ENCODE measurements around the gene SEL1L2. TPM values are rescaled to one million over a fixed set of nuclear protein-coding genes. Genes with fewer than 3 reads are reported as not detected.
A peak's percentile ranks its signal among the peaks of the same experiment; 100 is the strongest.

Gene SEL1L2
- total and polyA plus RNA-seq, 3 experiments from 2014 or later = not detected

DNA sequence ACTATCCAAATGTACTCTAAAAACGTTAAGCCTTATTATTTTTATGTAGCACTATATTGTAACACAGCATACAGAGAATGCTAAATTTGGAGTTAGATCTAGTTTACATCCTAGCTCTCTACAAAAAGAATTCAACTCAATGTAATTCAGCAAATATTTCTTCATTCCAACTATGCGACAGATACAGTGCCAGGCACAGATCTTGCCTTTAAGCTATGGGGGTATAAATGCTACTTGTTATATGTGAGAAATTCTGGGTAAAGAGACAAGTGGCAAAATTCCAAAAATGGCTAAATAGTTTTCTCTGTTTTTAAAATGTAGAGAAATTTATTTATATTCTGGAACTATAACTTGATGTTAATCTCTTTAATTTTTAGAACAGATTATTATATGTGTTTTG, 63.2 kb downstream of the SEL1L2 start:
- no peaks in the 10 kb centered on the region for H3K36me3 ChIP-seq (ENCODE audit: insufficient read depth, low read length)
- H3K4me3 Mint-ChIP-seq = no peak overlapping the region
- H3K27ac ChIP-seq (ENCODE audit: low read depth, low read length) = no peak overlapping the region
- H3K36me3 Mint-ChIP-seq = no peaks in the 10 kb centered on the region
- H3K4me1 ChIP-seq (ENCODE audit: insufficient read depth, low read length) = no peaks in the 10 kb centered on the region
- no peaks in the 10 kb centered on the region for H3K27me3 Mint-ChIP-seq
- H3K27ac Mint-ChIP-seq = no peak overlapping the region
- POLR2A ChIA-PET = no interaction called here
- H3K9me3 Mint-ChIP-seq = peaks cover 0 to 5% (median 0%) of the 10 kb centered on the region in 5 donors
- no peak for DNase-seq
- no peaks in the 10 kb centered on the region for H3K9me3 ChIP-seq (ENCODE audit: low read length)
- H3K4me1 Mint-ChIP-seq = no peaks in the 10 kb centered on the region
- H3K27me3 ChIP-seq (ENCODE audit: insufficient read depth, low read length, poor library complexity, severe bottlenecking) = no peaks in the 10 kb centered on the region
- H3K4me3 ChIP-seq (ENCODE audit: low read length) = no peak overlapping the region
- CTCF ChIA-PET = interaction anchor here (0.9 to 1.4 kb wide), 2 partner anchors 9 kb away, joined by 3 read pairs; no protein-coding TSS in a partner anchor

GRCh38 chr20:13922241-13922640, 68.2 kb downstream of the SEL1L2 start:
- DNase-seq = no peak
- Mint-ChIP-seq H3K4me3 (no peak overlapping the region), H3K27me3 (no peaks in the 10 kb centered on the region), H3K4me1 (no peaks in the 10 kb centered on the region), H3K27ac (no peak overlapping the region), H3K9me3 (peaks cover 0 to 5% (median 0%) of the 10 kb centered on the region in 5 donors), H3K36me3 (no peaks in the 10 kb centered on the region)
- ChIA-PET CTCF (no interaction called here), POLR2A (no interaction called here)
- Histone ChIP-seq H3K36me3 (ENCODE audit: insufficient read depth, low read length) (no peaks in the 10 kb centered on the region), H3K27me3 (ENCODE audit: insufficient read depth, low read length, poor library complexity, severe bottlenecking) (no peaks in the 10 kb centered on the region), H3K9me3 (ENCODE audit: low read length) (no peaks in the 10 kb centered on the region), H3K4me3 (ENCODE audit: low read length) (no peak overlapping the region), H3K4me1 (ENCODE audit: insufficient read depth, low read length) (no peaks in the 10 kb centered on the region), H3K27ac (ENCODE audit: low read depth, low read length) (no peak overlapping the region)

DNA sequence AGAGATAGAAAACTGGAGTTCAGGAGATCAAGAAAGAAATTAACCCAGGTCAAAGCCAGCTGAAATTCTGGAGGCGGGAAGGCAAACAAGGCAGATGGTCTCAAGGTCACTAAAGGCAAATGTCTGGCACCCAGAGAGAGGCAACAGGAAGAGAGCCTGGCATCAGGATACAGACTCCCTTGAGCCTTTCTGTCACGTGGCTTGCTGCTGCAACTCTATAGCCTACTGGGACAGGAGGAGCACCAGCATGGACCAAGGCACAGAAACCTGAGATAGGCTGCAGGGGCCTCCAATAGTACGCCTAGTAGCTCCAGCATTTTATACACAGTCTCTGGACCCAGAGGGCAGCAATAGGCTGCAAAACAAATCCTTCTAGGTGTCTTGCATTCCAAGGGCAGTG, 75.1 kb downstream of the SEL1L2 start:
- POLR2A ChIA-PET = no interaction called here
- H3K9me3 Mint-ChIP-seq = peaks cover 0 to 4% (median 0%) of the 10 kb centered on the region in 5 donors

DNA sequence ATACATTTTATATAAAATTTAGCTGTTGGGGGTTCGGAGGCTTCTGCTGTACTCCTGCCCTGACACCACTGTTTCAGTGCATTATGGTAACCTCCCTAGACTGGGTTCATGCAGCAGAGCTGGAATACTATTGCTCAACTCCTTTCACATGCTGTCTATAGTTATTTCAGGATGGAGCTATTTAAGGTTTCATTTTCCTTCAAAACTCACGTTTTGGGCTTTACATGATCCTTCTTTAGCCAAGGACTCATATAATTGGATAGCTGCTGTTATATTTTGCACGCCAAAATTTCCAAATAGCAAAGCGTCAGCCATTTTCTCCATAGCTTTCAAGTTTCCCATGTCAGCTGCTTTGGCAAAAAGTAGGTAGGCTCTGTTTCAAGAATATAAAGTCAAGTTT, 76.8 kb downstream of the SEL1L2 start:
- Histone ChIP-seq H3K4me1 (ENCODE audit: insufficient read depth, low read length) (no peaks in the 10 kb centered on the region), H3K9me3 (ENCODE audit: low read length) (no peaks in the 10 kb centered on the region), H3K36me3 (ENCODE audit: insufficient read depth, low read length) (no peaks in the 10 kb centered on the region), H3K27ac (ENCODE audit: low read depth, low read length) (no peak overlapping the region), H3K27me3 (ENCODE audit: insufficient read depth, low read length, poor library complexity, severe bottlenecking) (no peaks in the 10 kb centered on the region), H3K4me3 (ENCODE audit: low read length) (no peak overlapping the region)
- DNase-seq = no peak
- no peaks in the 10 kb centered on the region for H3K36me3 Mint-ChIP-seq
- no peak overlapping the region for H3K4me3 Mint-ChIP-seq
- peaks cover 0 to 3% of the 10 kb centered on the region in 2 donors for H3K27me3 Mint-ChIP-seq
- ChIA-PET CTCF (no interaction called here), POLR2A (no interaction called here)
- H3K4me1 Mint-ChIP-seq = no peaks in the 10 kb centered on the region
- H3K27ac Mint-ChIP-seq = no peak overlapping the region
- peaks cover 0 to 3% (median 0%) of the 10 kb centered on the region in 5 donors for H3K9me3 Mint-ChIP-seq

More for the DNA sequence above, 75.1 kb downstream of the SEL1L2 start:
- no peak overlapping the region for H3K4me3 ChIP-seq (ENCODE audit: low read length)
- H3K36me3 ChIP-seq (ENCODE audit: insufficient read depth, low read length) = no peaks in the 10 kb centered on the region
- DNase-seq = no peak
- H3K27ac ChIP-seq (ENCODE audit: low read depth, low read length) = no peak overlapping the region
- H3K4me1 ChIP-seq (ENCODE audit: insufficient read depth, low read length) = no peaks in the 10 kb centered on the region
- no peak overlapping the region for H3K4me3 Mint-ChIP-seq
- CTCF ChIA-PET = no interaction called here
- H3K27me3 Mint-ChIP-seq = peaks cover 0 to 3% of the 10 kb centered on the region in 2 donors
- no peak overlapping the region for H3K27ac Mint-ChIP-seq
- no peaks in the 10 kb centered on the region for H3K27me3 ChIP-seq (ENCODE audit: insufficient read depth, low read length, poor library complexity, severe bottlenecking)
- no peaks in the 10 kb centered on the region for H3K4me1 Mint-ChIP-seq
- H3K36me3 Mint-ChIP-seq = no peaks in the 10 kb centered on the region
- no peaks in the 10 kb centered on the region for H3K9me3 ChIP-seq (ENCODE audit: low read length)

- H3K9me3 Mint-ChIP-seq = peaks cover 0 to 8% (median 0%) of the 10 kb centered on the region in 5 donors
- DNase-seq = no peak
- POLR2A ChIA-PET = no interaction called here
Measured at GRCh38 chr20:13913131-13913530, 77.3 kb downstream of the SEL1L2 start.

DNA sequence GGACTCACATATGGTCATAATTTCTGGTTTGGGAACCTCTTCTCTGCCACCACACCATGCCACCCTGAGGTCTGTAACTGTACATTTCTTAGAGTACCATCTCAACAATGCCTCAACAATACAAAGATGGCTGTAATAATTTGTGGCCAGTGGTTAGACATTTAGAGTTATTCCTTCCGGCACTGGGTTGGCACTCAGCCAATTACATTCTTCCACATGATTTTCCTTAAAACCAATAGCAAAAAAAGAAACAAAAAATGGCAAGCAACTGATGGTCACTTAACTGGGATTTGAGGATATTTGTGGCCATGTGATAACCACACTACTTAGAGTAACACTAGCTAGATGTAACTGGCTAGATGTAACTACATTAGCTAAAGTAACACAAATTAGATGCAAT, 79.9 kb downstream of the SEL1L2 start:
- peaks cover 0 to 3% of the 10 kb centered on the region in 2 donors for H3K27me3 Mint-ChIP-seq

More at GRCh38 chr20:13913131-13913530, 77.3 kb downstream of the SEL1L2 start:
- Histone ChIP-seq H3K4me3 (ENCODE audit: low read length) (no peak overlapping the region), H3K4me1 (ENCODE audit: insufficient read depth, low read length) (no peaks in the 10 kb centered on the region), H3K36me3 (ENCODE audit: insufficient read depth, low read length) (no peaks in the 10 kb centered on the region), H3K27me3 (ENCODE audit: insufficient read depth, low read length, poor library complexity, severe bottlenecking) (no peaks in the 10 kb centered on the region), H3K9me3 (ENCODE audit: low read length) (no peaks in the 10 kb centered on the region), H3K27ac (ENCODE audit: low read depth, low read length) (no peak overlapping the region)
- no peak overlapping the region for H3K27ac Mint-ChIP-seq
- no peaks in the 10 kb centered on the region for H3K36me3 Mint-ChIP-seq
- CTCF ChIA-PET = no interaction called here
- H3K27me3 Mint-ChIP-seq = peaks cover 0 to 3% of the 10 kb centered on the region in 2 donors
- H3K4me3 Mint-ChIP-seq = no peak overlapping the region
- H3K4me1 Mint-ChIP-seq = no peaks in the 10 kb centered on the region

GRCh38 chr20:13909067-13909466, 81.3 kb downstream of the SEL1L2 start:
- Mint-ChIP-seq H3K4me3 (no peak overlapping the region), H3K27ac (peak overlapping the region in 1 of 8 donors; percentile 25), H3K9me3 (peaks cover 0 to 11% (median 0%) of the 10 kb centered on the region in 5 donors), H3K27me3 (peaks cover 0 to 3% of the 10 kb centered on the region in 2 donors), H3K36me3 (no peaks in the 10 kb centered on the region), H3K4me1 (no peaks in the 10 kb centered on the region)
- Histone ChIP-seq H3K4me3 (ENCODE audit: low read length) (no peak overlapping the region), H3K36me3 (ENCODE audit: insufficient read depth, low read length) (no peaks in the 10 kb centered on the region), H3K27me3 (ENCODE audit: insufficient read depth, low read length, poor library complexity, severe bottlenecking) (no peaks in the 10 kb centered on the region), H3K4me1 (ENCODE audit: insufficient read depth, low read length) (no peaks in the 10 kb centered on the region), H3K9me3 (ENCODE audit: low read length) (no peaks in the 10 kb centered on the region), H3K27ac (ENCODE audit: low read depth, low read length) (no peak overlapping the region)
- no peak for DNase-seq
- ChIA-PET POLR2A (no interaction called here), CTCF (no interaction called here)

More for the DNA sequence above, 79.9 kb downstream of the SEL1L2 start:
- no peak overlapping the region for H3K27ac Mint-ChIP-seq
- no peaks in the 10 kb centered on the region for H3K4me1 ChIP-seq (ENCODE audit: insufficient read depth, low read length)
- H3K36me3 Mint-ChIP-seq = no peaks in the 10 kb centered on the region
- H3K4me3 ChIP-seq (ENCODE audit: low read length) = no peak overlapping the region
- no peaks in the 10 kb centered on the region for H3K9me3 ChIP-seq (ENCODE audit: low read length)
- no peaks in the 10 kb centered on the region for H3K36me3 ChIP-seq (ENCODE audit: insufficient read depth, low read length)
- no peak overlapping the region for H3K4me3 Mint-ChIP-seq
- H3K27ac ChIP-seq (ENCODE audit: low read depth, low read length) = no peak overlapping the region
- no peaks in the 10 kb centered on the region for H3K4me1 Mint-ChIP-seq
- CTCF ChIA-PET = no interaction called here
- no peaks in the 10 kb centered on the region for H3K27me3 ChIP-seq (ENCODE audit: insufficient read depth, low read length, poor library complexity, severe bottlenecking)
- no peak for DNase-seq
- POLR2A ChIA-PET = no interaction called here
- peaks cover 0 to 11% (median 0%) of the 10 kb centered on the region in 5 donors for H3K9me3 Mint-ChIP-seq

DNA sequence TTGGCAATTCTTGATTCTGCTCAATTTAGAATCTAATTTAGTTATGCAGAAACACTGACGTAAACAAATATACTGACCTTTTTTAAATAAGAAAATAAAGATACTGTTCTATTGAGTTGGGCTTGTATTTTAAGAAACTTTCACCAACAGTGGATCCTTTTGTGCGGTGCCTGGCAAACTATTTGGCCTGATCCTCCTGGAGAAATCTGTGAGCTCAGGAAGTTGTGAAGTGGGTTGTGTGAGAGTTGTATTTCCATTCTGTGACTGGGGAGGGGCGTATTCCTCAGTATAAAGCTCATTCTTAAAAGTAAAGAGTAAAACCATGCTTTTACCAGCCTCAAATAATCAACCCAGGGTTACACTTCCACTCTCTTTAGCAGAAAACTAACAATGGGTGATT, 85.6 kb downstream of the SEL1L2 start:
- Mint-ChIP-seq H3K27ac (no peak overlapping the region), H3K27me3 (no peaks in the 10 kb centered on the region), H3K36me3 (no peaks in the 10 kb centered on the region), H3K9me3 (peaks cover 0 to 11% (median 0%) of the 10 kb centered on the region in 5 donors), H3K4me3 (no peak overlapping the region), H3K4me1 (no peaks in the 10 kb centered on the region)
- ChIA-PET POLR2A (no interaction called here), CTCF (no interaction called here)
- no peaks in the 10 kb centered on the region for H3K27me3 ChIP-seq (ENCODE audit: insufficient read depth, low read length, poor library complexity, severe bottlenecking)
- no peak overlapping the region for H3K4me3 ChIP-seq (ENCODE audit: low read length)
- H3K36me3 ChIP-seq (ENCODE audit: insufficient read depth, low read length) = no peaks in the 10 kb centered on the region
- H3K27ac ChIP-seq (ENCODE audit: low read depth, low read length) = no peak overlapping the region
- no peak for DNase-seq
- H3K4me1 ChIP-seq (ENCODE audit: insufficient read depth, low read length) = no peaks in the 10 kb centered on the region
- no peaks in the 10 kb centered on the region for H3K9me3 ChIP-seq (ENCODE audit: low read length)

DNA sequence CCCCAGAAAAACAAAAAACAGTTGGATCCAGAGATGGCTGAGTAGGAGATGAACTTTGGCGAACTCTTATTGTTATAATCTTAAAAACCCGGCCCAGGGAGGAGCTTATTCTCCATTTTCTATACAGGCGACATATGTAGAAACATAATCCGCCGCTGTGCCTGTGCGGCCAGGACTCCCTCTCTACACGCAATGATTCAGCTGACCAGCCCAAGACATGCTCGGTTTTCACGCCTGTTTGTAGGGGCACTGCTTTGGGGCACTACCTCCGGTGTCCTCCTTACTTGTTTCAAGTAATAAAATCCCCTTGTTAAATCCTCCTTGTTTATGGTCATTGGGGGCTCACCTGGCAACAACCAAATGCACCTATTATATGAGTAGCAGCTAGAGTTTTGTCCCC, 89.9 kb downstream of the SEL1L2 start:
- Mint-ChIP-seq H3K9me3 (no peaks in the 10 kb centered on the region), H3K4me1 (no peaks in the 10 kb centered on the region), H3K27me3 (no peaks in the 10 kb centered on the region), H3K27ac (no peak overlapping the region), H3K36me3 (no peaks in the 10 kb centered on the region), H3K4me3 (no peak overlapping the region)
- no peak overlapping the region for H3K4me3 ChIP-seq (ENCODE audit: low read length)
- H3K36me3 ChIP-seq (ENCODE audit: insufficient read depth, low read length) = no peaks in the 10 kb centered on the region
- ChIA-PET POLR2A (no interaction called here), CTCF (no interaction called here)
- no peaks in the 10 kb centered on the region for H3K27me3 ChIP-seq (ENCODE audit: insufficient read depth, low read length, poor library complexity, severe bottlenecking)
- H3K9me3 ChIP-seq (ENCODE audit: low read length) = no peaks in the 10 kb centered on the region
- no peak for DNase-seq
- H3K4me1 ChIP-seq (ENCODE audit: insufficient read depth, low read length) = no peaks in the 10 kb centered on the region
- H3K27ac ChIP-seq (ENCODE audit: low read depth, low read length) = no peak overlapping the region

Data from CD8-positive, alpha-beta memory T cell (primary cell).